Skin of body (tissue), 3 donors: ENCODE data around the gene POM121. TPM values are rescaled to one million over a fixed set of nuclear protein-coding genes. Genes with fewer than 3 reads are reported as not detected.
"Not testable (repeated sequence)": the region's sequence is repeated elsewhere in the genome, so short reads cannot be mapped to it uniquely, and the experiment has no call there.

ENCODE experiments used
- DNase-seq: peaks from one replicate; lab custom pipeline; 2025; lab: John Stamatoyannopoulos, UW
- small RNA-seq: library from RNA; depleted of rRNA; stranded (forward); fragments of <200 nt; gene quantifications from one replicate; pipeline ENCODE3, GENCODE V24; 2014; ENCODE audit warnings: low replicate concordance
- total RNA-seq: library from RNA; depleted of rRNA; stranded (reverse); fragments of >200 nt; gene quantifications from one replicate; pipeline ENCODE4 v1.2.3, GENCODE V29; 2014

The POM121 gene
- total RNA-seq, 1 donor from 2014 or later: 9.6 TPM

GRCh38 chr7:72995484-72995883 lies 70.6 kb downstream of the POM121 start:
- not testable (repeated sequence) for DNase-seq

GRCh38 chr7:72997447-72997846 lies 72.6 kb downstream of the POM121 start:
- DNase-seq: not testable (repeated sequence)

- not testable (repeated sequence) for DNase-seq
Measured at GRCh38 chr7:72997887-72998468, 73.1 kb downstream of the POM121 start.

Small RNA genes lying within 50 kb of the gene (small RNA-seq; reads per million reads assigned to genes)
- gene RF00019: not detected

Other genes with a start within 250 kb of the POM121 start
- gene TYW1B, start 96.9 kb upstream of the POM121 start, total RNA-seq: 4.5 TPM
- not detected for gene TRIM74, start 44.4 kb downstream of the POM121 start, total RNA-seq
- 0.10 TPM for gene SPDYE8, start 104.7 kb downstream of the POM121 start, total RNA-seq
- 0.10 TPM for gene SPDYE11, start 132.8 kb downstream of the POM121 start, total RNA-seq
- 0.10 TPM for gene SPDYE9, start 160.9 kb downstream of the POM121 start, total RNA-seq